ENCODE measurements around the gene DYNLT4. TPM values are rescaled to one million over a fixed set of nuclear protein-coding genes. Genes with fewer than 3 reads are reported as not detected.
"Not testable (repeated sequence)": the region's sequence is repeated elsewhere in the genome, so short reads cannot be mapped to it uniquely, and the experiment has no call there.

Gene DYNLT4
- total RNA-seq, 6 donors from 2014 or later: 1.2 to 38.8 (median 10.9) TPM

DNA sequence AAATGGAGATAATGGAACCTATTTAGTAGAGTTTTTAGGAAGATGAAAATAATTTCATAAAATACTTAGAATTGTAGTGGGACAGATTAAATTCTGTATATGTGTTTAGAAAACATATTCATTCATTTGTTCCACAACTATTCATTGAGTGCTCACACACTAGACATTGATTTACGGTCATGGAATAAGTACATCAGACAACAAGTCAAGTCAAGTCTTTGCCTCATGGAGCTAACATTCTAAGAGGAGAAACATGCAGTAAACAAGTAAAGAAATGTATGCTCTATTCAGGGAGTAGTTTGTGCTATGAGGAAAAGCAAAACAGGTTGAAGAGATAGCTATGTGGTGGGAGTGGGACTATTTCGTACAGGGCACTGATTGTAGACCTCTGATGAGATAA, 10.2 kb upstream of the DYNLT4 start:
- H3K4me1 ChIP-seq: peaks cover 28 to 58% (median 37%) of the 10 kb centered on the region in 4 donors
- DNase-seq: no peak
- WGBS, 2 donors: 91 to 96% methylated on average over 2 of the region's 2 CpGs

DNA sequence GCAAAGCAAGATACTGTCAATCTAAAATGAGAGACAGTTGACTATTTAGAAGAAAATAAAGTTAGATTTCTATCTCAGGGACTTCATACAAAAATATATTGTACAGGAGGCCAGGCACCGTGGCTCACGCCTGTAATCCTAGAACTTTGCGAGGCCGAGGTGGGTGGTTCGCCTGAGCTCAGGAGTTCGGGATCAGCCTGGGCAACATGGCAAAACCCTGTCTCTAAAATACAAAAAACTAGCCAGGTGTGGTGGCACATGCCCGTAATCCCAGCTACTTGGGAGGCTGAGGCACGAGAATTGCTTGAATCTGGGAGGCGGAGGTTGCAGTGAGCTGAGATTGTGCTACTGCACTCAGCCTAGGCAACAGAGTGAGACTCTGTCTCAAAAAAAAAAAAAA, 8.8 kb upstream of the DYNLT4 start:
- H3K36me3 ChIP-seq, DNase-seq: not testable (repeated sequence)

More for the DNA sequence above, 10.2 kb upstream of the DYNLT4 start:
- no peaks in the 10 kb centered on the region for H3K27me3 ChIP-seq
- peaks cover 0 to 4% (median 0%) of the 10 kb centered on the region in 4 donors for H3K36me3 ChIP-seq
- ATAC-seq (ENCODE audit: low FRiP score in 2 of 2): no peak
- no peak overlapping the region for H3K27ac ChIP-seq
- no peak overlapping the region for H3K4me3 ChIP-seq
- H3K9me3 ChIP-seq: no peaks in the 10 kb centered on the region
- TF ChIP-seq POLR2A (IDR thresholded peaks at IDR 0.05) (no peak), POLR2AphosphoS5 (IDR thresholded peaks at IDR 0.05) (no peak), EP300 (IDR thresholded peaks at IDR 0.05) (no peak)

DNA sequence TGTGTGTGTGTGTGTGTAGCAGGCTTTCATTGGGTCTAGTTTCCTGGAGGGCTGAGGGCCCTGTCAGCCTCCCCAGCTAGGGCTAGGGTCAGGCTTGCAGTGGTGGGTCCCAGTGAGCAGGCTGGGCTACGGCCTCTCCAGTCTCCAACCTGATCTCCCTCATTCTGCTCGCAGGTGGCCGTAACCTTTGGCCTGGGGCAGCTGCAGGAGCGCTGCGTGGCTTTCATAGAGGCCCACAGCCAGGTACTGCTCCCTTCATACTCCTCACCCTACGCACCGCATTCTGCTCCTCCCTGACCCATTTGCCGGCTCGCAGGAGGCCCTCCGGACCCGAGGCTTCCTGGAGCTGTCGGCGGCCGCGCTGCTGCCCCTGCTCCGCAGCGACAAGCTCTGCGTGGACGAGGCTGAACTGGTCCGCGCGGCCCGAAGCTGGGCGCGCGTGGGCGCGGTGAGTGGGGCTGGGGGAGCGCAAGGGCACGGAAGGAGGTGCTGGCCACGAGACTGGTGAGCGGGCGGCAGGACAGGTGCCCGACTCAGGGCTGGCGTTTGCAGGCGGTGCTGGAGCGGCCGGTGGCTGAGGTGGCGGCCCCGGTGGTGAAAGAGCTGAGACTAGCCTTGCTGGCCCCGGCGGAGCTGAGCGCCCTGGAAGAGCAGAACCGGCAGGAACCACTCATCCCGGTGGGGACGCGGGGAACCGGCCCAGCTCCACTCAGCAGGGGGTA, 5.8 kb upstream of the DYNLT4 start:
- Histone ChIP-seq H3K4me1 (peaks cover 49 to 76% (median 60%) of the 10 kb centered on the region in 4 donors), H3K9me3 (no peaks in the 10 kb centered on the region), H3K27ac (peak overlapping the region; percentile 91 to 99 (median 93)), H3K36me3 (peaks cover 0 to 4% (median 0%) of the 10 kb centered on the region in 4 donors), H3K27me3 (no peaks in the 10 kb centered on the region), H3K4me3 (peak overlapping the region; percentile 22 to 59 (median 44))
- 65 to 69% methylated on average over 28 to 41 of the region's 48 CpGs for WGBS, 2 donors
- TF ChIP-seq EP300 (IDR thresholded peaks at IDR 0.05) (no peak), POLR2A (IDR thresholded peaks at IDR 0.05) (no peak), POLR2AphosphoS5 (IDR thresholded peaks at IDR 0.05) (no peak)
- TF ChIP-seq, protein P1, sequence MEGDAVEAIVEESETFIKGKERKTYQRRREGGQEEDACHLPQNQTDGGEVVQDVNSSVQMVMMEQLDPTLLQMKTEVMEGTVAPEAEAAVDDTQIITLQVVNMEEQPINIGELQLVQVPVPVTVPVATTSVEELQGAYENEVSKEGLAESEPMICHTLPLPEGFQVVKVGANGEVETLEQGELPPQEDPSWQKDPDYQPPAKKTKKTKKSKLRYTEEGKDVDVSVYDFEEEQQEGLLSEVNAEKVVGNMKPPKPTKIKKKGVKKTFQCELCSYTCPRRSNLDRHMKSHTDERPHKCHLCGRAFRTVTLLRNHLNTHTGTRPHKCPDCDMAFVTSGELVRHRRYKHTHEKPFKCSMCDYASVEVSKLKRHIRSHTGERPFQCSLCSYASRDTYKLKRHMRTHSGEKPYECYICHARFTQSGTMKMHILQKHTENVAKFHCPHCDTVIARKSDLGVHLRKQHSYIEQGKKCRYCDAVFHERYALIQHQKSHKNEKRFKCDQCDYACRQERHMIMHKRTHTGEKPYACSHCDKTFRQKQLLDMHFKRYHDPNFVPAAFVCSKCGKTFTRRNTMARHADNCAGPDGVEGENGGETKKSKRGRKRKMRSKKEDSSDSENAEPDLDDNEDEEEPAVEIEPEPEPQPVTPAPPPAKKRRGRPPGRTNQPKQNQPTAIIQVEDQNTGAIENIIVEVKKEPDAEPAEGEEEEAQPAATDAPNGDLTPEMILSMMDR (IDR thresholded peaks at IDR 0.05): no peak
- ATAC-seq (ENCODE audit: low FRiP score in 2 of 2): no peak
- DNase-seq: peak in 1 of 2 donors; percentile 88

More for the DNA sequence above, 8.8 kb upstream of the DYNLT4 start:
- 82 to 97% methylated on average over 9 of the region's 9 CpGs for WGBS, 2 donors
- H3K27me3 ChIP-seq; ATAC-seq (ENCODE audit: low FRiP score in 2 of 2); H3K9me3 ChIP-seq; H3K4me3 ChIP-seq: not testable (repeated sequence)
- Histone ChIP-seq H3K27ac (peak overlapping the region in 1 of 4 donors; percentile 34), H3K4me1 (peaks cover 33 to 68% (median 48%) of the 10 kb centered on the region in 4 donors)

DNA sequence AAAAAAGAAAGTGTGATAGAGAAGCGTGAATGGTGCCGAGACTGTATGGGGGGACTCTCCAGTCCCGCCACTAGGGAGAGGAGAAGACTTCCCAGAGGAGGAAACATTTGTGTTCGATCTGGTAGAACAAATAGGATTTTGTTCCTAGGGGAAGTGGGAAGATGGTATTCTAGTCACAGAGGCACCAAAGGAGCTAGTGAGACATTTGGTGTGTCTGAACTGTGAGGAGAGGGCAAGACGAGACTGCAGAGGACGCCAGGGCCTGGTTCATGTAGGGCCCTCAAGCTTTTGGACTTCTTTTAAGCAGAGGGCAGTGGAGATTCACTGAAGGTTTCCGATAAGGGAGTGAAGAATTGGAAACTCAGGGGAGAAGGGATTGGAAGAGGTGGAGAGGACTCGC, 4.1 kb upstream of the DYNLT4 start:
- Histone ChIP-seq H3K4me3 (no peak overlapping the region), H3K36me3 (peaks cover 0 to 11% (median 5%) of the 10 kb centered on the region in 4 donors), H3K4me1 (peaks cover 63 to 93% (median 76%) of the 10 kb centered on the region in 4 donors), H3K27me3 (no peaks in the 10 kb centered on the region), H3K27ac (peak overlapping the region; percentile 93 to 99 (median 98)), H3K9me3 (no peaks in the 10 kb centered on the region)
- no peak for TF ChIP-seq POLR2AphosphoS5 (IDR thresholded peaks at IDR 0.05)
- no peak for TF ChIP-seq POLR2A (IDR thresholded peaks at IDR 0.05)
- ATAC-seq (ENCODE audit: low FRiP score in 2 of 2): no peak
- no peak for DNase-seq
- 79 to 81% methylated on average over 8 of the region's 8 CpGs for WGBS, 2 donors

DNA sequence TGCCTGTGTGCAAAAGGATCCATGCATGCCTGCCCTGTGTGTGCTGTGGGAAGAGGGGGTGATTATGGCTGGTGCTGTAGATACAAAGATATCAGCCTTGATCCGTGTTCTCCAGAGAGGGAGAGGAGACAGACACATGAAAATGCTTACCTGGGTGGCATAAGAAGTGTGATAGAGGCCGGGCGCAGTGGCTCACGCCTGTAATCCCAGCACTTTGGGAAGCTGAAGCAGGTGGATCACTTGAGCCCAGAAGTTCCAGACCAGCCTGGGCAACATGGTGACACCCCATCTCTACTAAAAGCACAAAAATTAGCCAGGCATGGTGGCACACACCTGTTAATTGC, 3.6 kb upstream of the DYNLT4 start:
- Histone ChIP-seq H3K4me1 (peaks cover 68 to 96% (median 80%) of the 10 kb centered on the region in 4 donors), H3K27ac (peak overlapping the region; percentile 93 to 99 (median 98)), H3K36me3 (peaks cover 0 to 13% (median 10%) of the 10 kb centered on the region in 4 donors)
- DNase-seq; H3K9me3 ChIP-seq; ATAC-seq (ENCODE audit: low FRiP score in 2 of 2); H3K27me3 ChIP-seq; H3K4me3 ChIP-seq: not testable (repeated sequence)
- 84 to 88% methylated on average over 4 of the region's 4 CpGs for WGBS, 2 donors

DNA sequence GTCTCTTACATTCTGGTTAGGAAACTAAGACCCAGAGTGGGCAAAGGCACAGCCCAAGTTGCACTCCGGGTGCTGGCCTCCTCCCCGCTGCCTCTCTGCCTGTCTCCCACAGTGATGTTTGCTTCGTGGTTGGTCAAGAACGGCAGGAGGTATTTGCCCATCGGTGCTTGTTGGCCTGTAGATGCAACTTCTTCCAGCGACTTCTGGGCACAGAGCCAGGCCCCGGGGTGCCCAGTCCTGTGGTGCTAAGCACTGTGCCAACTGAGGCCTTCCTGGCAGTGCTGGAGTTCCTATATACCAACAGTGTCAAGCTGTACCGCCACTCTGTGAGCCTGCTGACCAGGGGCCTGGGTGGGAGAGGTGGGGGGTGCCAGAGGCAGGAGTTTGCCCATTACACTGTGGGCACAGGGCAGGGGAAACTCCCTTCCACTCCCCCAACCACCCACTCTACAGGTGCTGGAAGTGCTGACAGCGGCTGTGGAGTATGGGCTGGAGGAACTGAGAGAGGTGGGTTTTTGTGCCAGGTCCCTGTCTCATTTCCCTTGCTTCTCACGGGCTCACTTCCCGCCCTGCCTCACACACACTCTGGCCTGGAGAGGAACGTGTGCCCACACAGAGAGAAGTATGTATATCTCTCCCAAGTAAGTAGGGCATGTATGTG, 3.1 kb upstream of the DYNLT4 start:
- TF ChIP-seq, protein P1 (IDR thresholded peaks at IDR 0.05): no peak
- TF ChIP-seq POLR2A (IDR thresholded peaks at IDR 0.05): no peak
- peak in 1 of 2 donors; percentile 4 for TF ChIP-seq POLR2AphosphoS5 (IDR thresholded peaks at IDR 0.05)
- no peak for TF ChIP-seq EP300 (IDR thresholded peaks at IDR 0.05)
- H3K36me3 ChIP-seq: peaks cover 2 to 18% (median 14%) of the 10 kb centered on the region in 4 donors
- H3K9me3 ChIP-seq: no peaks in the 10 kb centered on the region
- no peak for ATAC-seq (ENCODE audit: low FRiP score in 2 of 2)
- H3K27me3 ChIP-seq: no peaks in the 10 kb centered on the region
- WGBS, 2 donors: 23 to 51% methylated on average over 6 to 12 of the region's 12 CpGs
- H3K4me3 ChIP-seq: peak overlapping the region in 1 of 4 donors; percentile 31
- peak overlapping the region; percentile 93 to 99 (median 98) for H3K27ac ChIP-seq
- DNase-seq: peak; percentile 82 to 85
- peaks cover 70 to 96% (median 82%) of the 10 kb centered on the region in 4 donors for H3K4me1 ChIP-seq
